ENCODE measurements around the gene SIVA1.

GRCh38 chr14:104775073-104775489 lies 22.1 kb downstream of the SIVA1 start:
- TF ChIP-seq, protein P1, sequence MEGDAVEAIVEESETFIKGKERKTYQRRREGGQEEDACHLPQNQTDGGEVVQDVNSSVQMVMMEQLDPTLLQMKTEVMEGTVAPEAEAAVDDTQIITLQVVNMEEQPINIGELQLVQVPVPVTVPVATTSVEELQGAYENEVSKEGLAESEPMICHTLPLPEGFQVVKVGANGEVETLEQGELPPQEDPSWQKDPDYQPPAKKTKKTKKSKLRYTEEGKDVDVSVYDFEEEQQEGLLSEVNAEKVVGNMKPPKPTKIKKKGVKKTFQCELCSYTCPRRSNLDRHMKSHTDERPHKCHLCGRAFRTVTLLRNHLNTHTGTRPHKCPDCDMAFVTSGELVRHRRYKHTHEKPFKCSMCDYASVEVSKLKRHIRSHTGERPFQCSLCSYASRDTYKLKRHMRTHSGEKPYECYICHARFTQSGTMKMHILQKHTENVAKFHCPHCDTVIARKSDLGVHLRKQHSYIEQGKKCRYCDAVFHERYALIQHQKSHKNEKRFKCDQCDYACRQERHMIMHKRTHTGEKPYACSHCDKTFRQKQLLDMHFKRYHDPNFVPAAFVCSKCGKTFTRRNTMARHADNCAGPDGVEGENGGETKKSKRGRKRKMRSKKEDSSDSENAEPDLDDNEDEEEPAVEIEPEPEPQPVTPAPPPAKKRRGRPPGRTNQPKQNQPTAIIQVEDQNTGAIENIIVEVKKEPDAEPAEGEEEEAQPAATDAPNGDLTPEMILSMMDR (IDR thresholded peaks at IDR 0.05), result no peak
- TF ChIP-seq EZH2 (IDR thresholded peaks at IDR 0.05; ENCODE audit: borderline replicate concordance, insufficient read depth, low read depth, low read length, poor library complexity, severe bottlenecking), result no peak
